Astrocyte (in vitro differentiated cells and primary cell): ENCODE measurements around the gene PIGN. TPM values are rescaled to one million over a fixed set of nuclear protein-coding genes. Genes with fewer than 3 reads are reported as not detected.

Experiments
- DNase-seq: peaks from one replicate; pipeline ENCODE4 v3.0.0-alpha.2; 2010; ENCODE audit warnings: low read depth
- FAIRE-seq: peaks from 2 replicates; lab custom pipeline; 2011; peaks lifted over from hg19 to GRCh38; lab: Jason Lieb, UNC
- H2AFZ ChIP-seq: 2 replicates; pipeline ENCODE4 v1.6.0; 2012; ENCODE audit warnings: low read depth, low read length, inconsistent platforms
- H3K27ac ChIP-seq: 2 replicates; pipeline ENCODE4 v1.5.1; 2011; ENCODE audit warnings: low read depth, low read length, inconsistent platforms
- H3K27me3 ChIP-seq: 2 replicates; pipeline ENCODE4 v1.6.0; 2011; ENCODE audit warnings: low read length, inconsistent platforms; ENCODE audit not compliant: insufficient read depth
- H3K36me3 ChIP-seq: 2 replicates; pipeline ENCODE4 v1.5.1; 2011; ENCODE audit warnings: low read length, inconsistent platforms; ENCODE audit not compliant: insufficient read depth
- H3K4me1 ChIP-seq: 2 replicates; pipeline ENCODE4 v1.5.1; 2011; ENCODE audit warnings: low read length, inconsistent platforms; ENCODE audit not compliant: insufficient read depth
- H3K4me2 ChIP-seq: 2 replicates; pipeline ENCODE4 v1.6.0; 2012; ENCODE audit warnings: low read length, inconsistent platforms
- H3K4me3 ChIP-seq: 2 replicates; pipeline ENCODE4 v1.5.1; 2011; ENCODE audit warnings: low read depth, mild to moderate bottlenecking, low read length, inconsistent platforms; ENCODE audit not compliant: insufficient read depth
- H3K79me2 ChIP-seq: 2 replicates; pipeline ENCODE4 v1.6.0; 2012; ENCODE audit warnings: mild to moderate bottlenecking, low read length, inconsistent platforms; ENCODE audit not compliant: insufficient read depth
- H3K9ac ChIP-seq: 2 replicates; pipeline ENCODE4 v1.6.0; 2012; ENCODE audit warnings: mild to moderate bottlenecking, low read length, inconsistent platforms
- H3K9me3 ChIP-seq: 2 replicates; pipeline ENCODE4 v1.5.1; 2012; ENCODE audit warnings: low read depth, mild to moderate bottlenecking, low read length, inconsistent platforms; ENCODE audit not compliant: insufficient read depth
- H4K20me1 ChIP-seq: 2 replicates; pipeline ENCODE4 v1.6.0; 2012; ENCODE audit warnings: low read length, inconsistent platforms; ENCODE audit not compliant: insufficient read depth
- H3K27ac Mint-ChIP-seq: one replicate; pipeline ENCODE4 v1.8.0; 2021; ENCODE audit warnings: mild to moderate bottlenecking, mixed read lengths; ENCODE audit not compliant: unreplicated experiment
- H3K27me3 Mint-ChIP-seq: one replicate; pipeline ENCODE4 v1.8.0; 2021; ENCODE audit warnings: low read depth, mixed read lengths; ENCODE audit not compliant: unreplicated experiment
- H3K36me3 Mint-ChIP-seq: one replicate; pipeline ENCODE4 v1.8.0; 2021; ENCODE audit warnings: low read depth, mixed read lengths; ENCODE audit not compliant: unreplicated experiment
- H3K4me1 Mint-ChIP-seq: one replicate; pipeline ENCODE4 v1.8.0; 2021; ENCODE audit warnings: low read depth, mixed read lengths; ENCODE audit not compliant: unreplicated experiment
- H3K4me3 Mint-ChIP-seq: one replicate; pipeline ENCODE4 v1.8.0; 2021; ENCODE audit warnings: mild to moderate bottlenecking, moderate library complexity, mixed read lengths; ENCODE audit not compliant: unreplicated experiment
- H3K9me3 Mint-ChIP-seq: one replicate; pipeline ENCODE4 v1.8.0; 2021; ENCODE audit warnings: mild to moderate bottlenecking, mixed read lengths; ENCODE audit not compliant: unreplicated experiment
- EZH2 ChIP-seq: IDR thresholded peaks from 2 replicates; pipeline ENCODE4 v1.6.1; 2012; ENCODE audit warnings: mild to moderate bottlenecking, low read length, inconsistent platforms; ENCODE audit not compliant: insufficient read depth
- total RNA-seq: library from RNA; stranded (reverse); gene quantifications from 2 replicates; pipeline ENCODE4 v1.2.1, GENCODE V29; 2021
- TF ChIP-seq, protein P1 (sequence below): IDR thresholded peaks from 2 replicates; pipeline ENCODE4 v1.5.1; 2011; ENCODE audit warnings: low read depth, mild to moderate bottlenecking, inconsistent platforms, low read length, moderate library complexity; ENCODE audit not compliant: insufficient read depth

PIGN gene
- total RNA-seq, 1 donor from 2014 or later: 20.0 TPM

DNA sequence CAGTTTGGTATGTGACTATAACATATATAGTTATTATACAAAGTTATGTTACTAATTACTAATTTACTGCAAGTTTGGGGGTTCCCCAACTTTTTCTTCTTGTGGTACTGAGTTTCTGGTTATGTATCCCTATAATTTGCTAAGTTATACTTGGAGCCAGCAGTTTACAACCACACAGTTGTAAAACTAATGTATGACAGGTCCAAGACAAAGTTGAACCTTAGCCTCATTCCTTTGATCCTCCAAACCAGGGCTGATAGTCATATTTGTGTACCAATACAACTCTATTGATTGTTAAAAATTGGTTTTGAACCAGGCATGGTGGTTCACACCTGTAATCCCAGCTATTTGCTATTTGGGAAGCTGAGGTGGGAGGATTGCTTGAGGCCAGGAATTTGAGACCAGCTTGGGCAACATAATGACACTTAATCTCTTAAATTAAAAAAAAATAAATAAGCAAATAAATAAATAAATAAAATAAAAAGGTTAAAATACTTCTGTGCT lies 24.5 kb upstream of the PIGN start:
- DNase-seq (no peak), FAIRE-seq (no peak)
- no peak overlapping the region for H3K27ac Mint-ChIP-seq
- Histone ChIP-seq H3K27me3 (no peaks in the 10 kb centered on the region), H2AFZ (no peak overlapping the region), H3K9ac (no peak overlapping the region), H3K9me3 (no peaks in the 10 kb centered on the region), H3K4me1 (no peaks in the 10 kb centered on the region), H3K36me3 (peaks cover 13% of the 10 kb centered on the region), H3K4me2 (no peak overlapping the region), H4K20me1 (peaks cover 28% of the 10 kb centered on the region), H3K79me2 (peaks cover 53% of the 10 kb centered on the region), H3K4me3 (no peak overlapping the region), H3K27ac (no peak overlapping the region)
- H3K4me1 Mint-ChIP-seq: no peaks in the 10 kb centered on the region
- H3K27me3 Mint-ChIP-seq: no peaks in the 10 kb centered on the region
- peaks cover 2% of the 10 kb centered on the region for H3K36me3 Mint-ChIP-seq
- no peaks in the 10 kb centered on the region for H3K9me3 Mint-ChIP-seq
- no peak overlapping the region for H3K4me3 Mint-ChIP-seq
- TF ChIP-seq EZH2: no peak

DNA sequence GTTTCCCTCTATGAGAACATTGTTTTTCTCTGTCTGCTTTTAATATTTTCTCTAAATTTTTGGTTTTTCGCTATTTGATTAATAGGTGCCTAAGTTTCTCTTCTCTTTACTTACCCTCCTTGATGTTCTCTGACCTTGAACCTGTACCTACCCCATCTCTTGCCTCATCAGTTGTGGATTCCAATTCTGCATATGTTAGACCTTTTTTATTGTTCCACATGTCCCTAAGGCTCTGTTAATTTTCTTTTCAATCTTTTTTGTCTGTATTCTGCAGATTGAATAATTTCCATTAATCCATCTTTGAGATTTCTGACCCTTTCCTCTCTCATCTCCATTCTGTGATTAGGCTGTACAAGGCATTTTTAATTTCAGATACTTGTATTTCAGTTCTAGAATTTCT lies 23.3 kb upstream of the PIGN start:
- H3K27ac Mint-ChIP-seq: no peak overlapping the region
- Histone ChIP-seq H3K4me3 (no peak overlapping the region), H4K20me1 (peaks cover 28% of the 10 kb centered on the region), H2AFZ (no peak overlapping the region), H3K36me3 (peaks cover 13% of the 10 kb centered on the region), H3K9me3 (no peaks in the 10 kb centered on the region), H3K27ac (no peak overlapping the region), H3K27me3 (no peaks in the 10 kb centered on the region), H3K9ac (no peak overlapping the region), H3K79me2 (peaks cover 65% of the 10 kb centered on the region), H3K4me1 (no peaks in the 10 kb centered on the region), H3K4me2 (no peak overlapping the region)
- no peaks in the 10 kb centered on the region for H3K27me3 Mint-ChIP-seq
- FAIRE-seq (no peak), DNase-seq (no peak)
- TF ChIP-seq EZH2: no peak
- TF ChIP-seq, protein P1, sequence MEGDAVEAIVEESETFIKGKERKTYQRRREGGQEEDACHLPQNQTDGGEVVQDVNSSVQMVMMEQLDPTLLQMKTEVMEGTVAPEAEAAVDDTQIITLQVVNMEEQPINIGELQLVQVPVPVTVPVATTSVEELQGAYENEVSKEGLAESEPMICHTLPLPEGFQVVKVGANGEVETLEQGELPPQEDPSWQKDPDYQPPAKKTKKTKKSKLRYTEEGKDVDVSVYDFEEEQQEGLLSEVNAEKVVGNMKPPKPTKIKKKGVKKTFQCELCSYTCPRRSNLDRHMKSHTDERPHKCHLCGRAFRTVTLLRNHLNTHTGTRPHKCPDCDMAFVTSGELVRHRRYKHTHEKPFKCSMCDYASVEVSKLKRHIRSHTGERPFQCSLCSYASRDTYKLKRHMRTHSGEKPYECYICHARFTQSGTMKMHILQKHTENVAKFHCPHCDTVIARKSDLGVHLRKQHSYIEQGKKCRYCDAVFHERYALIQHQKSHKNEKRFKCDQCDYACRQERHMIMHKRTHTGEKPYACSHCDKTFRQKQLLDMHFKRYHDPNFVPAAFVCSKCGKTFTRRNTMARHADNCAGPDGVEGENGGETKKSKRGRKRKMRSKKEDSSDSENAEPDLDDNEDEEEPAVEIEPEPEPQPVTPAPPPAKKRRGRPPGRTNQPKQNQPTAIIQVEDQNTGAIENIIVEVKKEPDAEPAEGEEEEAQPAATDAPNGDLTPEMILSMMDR: no peak
- H3K4me3 Mint-ChIP-seq: no peak overlapping the region
- peaks cover 2% of the 10 kb centered on the region for H3K36me3 Mint-ChIP-seq
- H3K9me3 Mint-ChIP-seq: no peaks in the 10 kb centered on the region
- H3K4me1 Mint-ChIP-seq: no peaks in the 10 kb centered on the region

DNA sequence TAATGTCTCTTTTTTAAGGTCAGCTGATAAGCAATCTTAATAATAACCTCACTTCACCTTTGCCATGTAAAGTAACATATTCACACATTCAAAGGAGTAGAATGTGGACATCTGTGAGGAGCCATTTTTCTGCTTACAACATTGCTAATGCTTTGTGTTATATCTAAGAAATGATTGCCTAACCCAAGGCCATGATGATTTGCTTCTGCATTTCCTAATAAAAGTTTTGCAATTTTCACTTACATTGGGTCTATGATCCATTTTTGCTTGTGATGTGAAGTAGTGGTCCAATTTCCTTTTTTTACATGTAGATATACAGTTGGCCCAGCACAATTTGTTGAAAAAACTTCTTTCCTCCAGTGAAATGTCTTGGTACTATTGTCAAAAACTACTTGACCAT lies 22.2 kb upstream of the PIGN start:
- Mint-ChIP-seq H3K4me3 (no peak overlapping the region), H3K4me1 (no peaks in the 10 kb centered on the region), H3K9me3 (no peaks in the 10 kb centered on the region), H3K27me3 (no peaks in the 10 kb centered on the region), H3K36me3 (peaks cover 2% of the 10 kb centered on the region), H3K27ac (no peak overlapping the region)
- H2AFZ ChIP-seq: no peak overlapping the region
- no peaks in the 10 kb centered on the region for H3K9me3 ChIP-seq
- peaks cover 23% of the 10 kb centered on the region for H4K20me1 ChIP-seq
- H3K9ac ChIP-seq: no peak overlapping the region
- no peak overlapping the region for H3K4me3 ChIP-seq
- no peaks in the 10 kb centered on the region for H3K4me1 ChIP-seq
- peak; percentile 26 for FAIRE-seq
- peaks cover 75% of the 10 kb centered on the region for H3K79me2 ChIP-seq
- no peaks in the 10 kb centered on the region for H3K27me3 ChIP-seq
- TF ChIP-seq EZH2: no peak
- no peak for DNase-seq
- peaks cover 9% of the 10 kb centered on the region for H3K36me3 ChIP-seq
- no peak overlapping the region for H3K27ac ChIP-seq
- no peak overlapping the region for H3K4me2 ChIP-seq
